DOHH2 (cell line): ENCODE data around the gene ATP5F1A.
"Not testable (repeated sequence)": the region's sequence is repeated elsewhere in the genome, so short reads cannot be mapped to it uniquely, and the experiment has no call there.

Source experiments
- H3F3A ChIP-seq: fragments of 200-600 bp; sonication (generic), shearing (Covaris generic); 2 replicates; pipeline ENCODE4 v1.6.0; 2016; ENCODE audit warnings: antibody characterized with exemption, mild to moderate bottlenecking; ENCODE audit not compliant: control insufficient read depth, insufficient read depth
- H3K27ac ChIP-seq: fragments of 200-600 bp; sonication (generic); 2 replicates; pipeline ENCODE4 v1.5.1; 2014; ENCODE audit warnings: low read depth, mild to moderate bottlenecking, low read length, moderate library complexity
- H3K27me3 ChIP-seq: fragments of 200-600 bp; sonication (generic); 2 replicates; pipeline ENCODE4 v1.6.1; 2014; ENCODE audit warnings: mild to moderate bottlenecking, low read length, mixed read lengths; ENCODE audit not compliant: control insufficient read depth
- H3K36me3 ChIP-seq: fragments of 200-600 bp; sonication (generic); 2 replicates; pipeline ENCODE4 v1.6.1; 2014; ENCODE audit warnings: mild to moderate bottlenecking, low read length, moderate library complexity, mixed read lengths; ENCODE audit not compliant: control insufficient read depth
- H3K4me1 ChIP-seq: fragments of 200-600 bp; sonication (generic); 2 replicates; pipeline ENCODE4 v1.6.1; 2014; ENCODE audit warnings: mild to moderate bottlenecking, low read length, mixed read lengths; ENCODE audit not compliant: control insufficient read depth
- H3K4me2 ChIP-seq: fragments of 200-600 bp; sonication (generic); 2 replicates; pipeline ENCODE4 v1.6.0; 2014; ENCODE audit warnings: mild to moderate bottlenecking, low read length, moderate library complexity
- H3K4me3 ChIP-seq: fragments of 200-600 bp; sonication (generic); 2 replicates; pipeline ENCODE4 v1.5.1; 2014; ENCODE audit warnings: mild to moderate bottlenecking, low read length, mixed read lengths
- H3K79me2 ChIP-seq: fragments of 200-600 bp; sonication (generic); 2 replicates; pipeline ENCODE4 v1.6.1; 2014; ENCODE audit warnings: mild to moderate bottlenecking, low read length, mixed read lengths; ENCODE audit not compliant: control insufficient read depth
- H3K9me2 ChIP-seq: fragments of 200-600 bp; sonication (generic); replicated peaks from 2 replicates; pipeline ENCODE4 v1.6.1; 2014; ENCODE audit warnings: mild to moderate bottlenecking, low read length, mixed read lengths; ENCODE audit not compliant: control insufficient read depth
- H3K9me3 ChIP-seq: fragments of 200-600 bp; sonication (generic); 2 replicates; pipeline ENCODE4 v1.6.1; 2014; ENCODE audit warnings: antibody characterized with exemption, low read length, mixed read lengths; ENCODE audit not compliant: control insufficient read depth, insufficient read depth
- H4K20me1 ChIP-seq: fragments of 200-600 bp; sonication (generic); 2 replicates; pipeline ENCODE4 v1.6.0; 2014; ENCODE audit warnings: low read depth, mild to moderate bottlenecking, antibody characterized with exemption, low read length, moderate library complexity; ENCODE audit not compliant: control insufficient read depth, insufficient read depth
- EZH2phosphoT487 ChIP-seq: fragments of 200-600 bp; sonication (generic); IDR thresholded peaks from 2 replicates; pipeline ENCODE4 v1.6.1; 2017; ENCODE audit warnings: borderline replicate concordance, mild to moderate bottlenecking, antibody characterized with exemption, low read length, moderate library complexity, mixed read lengths
- TF ChIP-seq, protein P1 (sequence below): fragments of 200-600 bp; sonication (generic); IDR thresholded peaks from one replicate; pipeline ENCODE4 v1.5.1; 2014; ENCODE audit warnings: antibody characterized with exemption, mild to moderate bottlenecking, low read depth, low read length; ENCODE audit not compliant: poor library complexity, severe bottlenecking

Gene ATP5F1A

DNA sequence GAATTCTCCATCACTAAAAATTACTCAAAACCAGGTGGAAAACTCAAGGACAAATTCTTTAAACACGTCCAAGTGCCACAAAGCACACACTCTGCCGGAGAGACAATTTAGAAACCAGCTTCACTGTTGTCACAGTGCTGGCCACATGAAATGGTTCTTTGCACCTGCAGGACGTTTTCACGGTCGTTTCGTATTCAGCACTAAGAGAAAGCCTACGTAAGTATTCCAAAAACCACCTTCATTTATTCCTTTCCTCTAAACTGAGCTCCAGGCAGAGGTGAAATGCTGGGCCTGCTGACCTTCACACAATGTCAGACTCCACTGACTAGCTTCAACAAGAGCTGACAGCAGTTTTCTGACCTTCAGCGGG lies 680 bp downstream of the ATP5F1A start:
- H3K4me1 ChIP-seq, result peaks cover 29% of the 10 kb centered on the region
- peaks cover 63% of the 10 kb centered on the region for H3K79me2 ChIP-seq
- H3K36me3 ChIP-seq, result peaks cover 51% of the 10 kb centered on the region
- no peaks in the 10 kb centered on the region for H3K27me3 ChIP-seq
- H3K9me3 ChIP-seq, result no peaks in the 10 kb centered on the region
- H3K4me3 ChIP-seq, result peak overlapping the region; percentile 83
- H3K9me2 ChIP-seq, result no peaks in the 10 kb centered on the region
- H3F3A ChIP-seq, result peaks cover 2% of the 10 kb centered on the region; the same call in 1 of the 2 replicates
- TF ChIP-seq, protein P1, sequence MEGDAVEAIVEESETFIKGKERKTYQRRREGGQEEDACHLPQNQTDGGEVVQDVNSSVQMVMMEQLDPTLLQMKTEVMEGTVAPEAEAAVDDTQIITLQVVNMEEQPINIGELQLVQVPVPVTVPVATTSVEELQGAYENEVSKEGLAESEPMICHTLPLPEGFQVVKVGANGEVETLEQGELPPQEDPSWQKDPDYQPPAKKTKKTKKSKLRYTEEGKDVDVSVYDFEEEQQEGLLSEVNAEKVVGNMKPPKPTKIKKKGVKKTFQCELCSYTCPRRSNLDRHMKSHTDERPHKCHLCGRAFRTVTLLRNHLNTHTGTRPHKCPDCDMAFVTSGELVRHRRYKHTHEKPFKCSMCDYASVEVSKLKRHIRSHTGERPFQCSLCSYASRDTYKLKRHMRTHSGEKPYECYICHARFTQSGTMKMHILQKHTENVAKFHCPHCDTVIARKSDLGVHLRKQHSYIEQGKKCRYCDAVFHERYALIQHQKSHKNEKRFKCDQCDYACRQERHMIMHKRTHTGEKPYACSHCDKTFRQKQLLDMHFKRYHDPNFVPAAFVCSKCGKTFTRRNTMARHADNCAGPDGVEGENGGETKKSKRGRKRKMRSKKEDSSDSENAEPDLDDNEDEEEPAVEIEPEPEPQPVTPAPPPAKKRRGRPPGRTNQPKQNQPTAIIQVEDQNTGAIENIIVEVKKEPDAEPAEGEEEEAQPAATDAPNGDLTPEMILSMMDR, result no peak
- no peak for TF ChIP-seq EZH2phosphoT487
- peak overlapping the region; percentile 77 for H3K4me2 ChIP-seq
- H4K20me1 ChIP-seq, result no peaks in the 10 kb centered on the region
- peak overlapping the region; percentile 58 for H3K27ac ChIP-seq

DNA sequence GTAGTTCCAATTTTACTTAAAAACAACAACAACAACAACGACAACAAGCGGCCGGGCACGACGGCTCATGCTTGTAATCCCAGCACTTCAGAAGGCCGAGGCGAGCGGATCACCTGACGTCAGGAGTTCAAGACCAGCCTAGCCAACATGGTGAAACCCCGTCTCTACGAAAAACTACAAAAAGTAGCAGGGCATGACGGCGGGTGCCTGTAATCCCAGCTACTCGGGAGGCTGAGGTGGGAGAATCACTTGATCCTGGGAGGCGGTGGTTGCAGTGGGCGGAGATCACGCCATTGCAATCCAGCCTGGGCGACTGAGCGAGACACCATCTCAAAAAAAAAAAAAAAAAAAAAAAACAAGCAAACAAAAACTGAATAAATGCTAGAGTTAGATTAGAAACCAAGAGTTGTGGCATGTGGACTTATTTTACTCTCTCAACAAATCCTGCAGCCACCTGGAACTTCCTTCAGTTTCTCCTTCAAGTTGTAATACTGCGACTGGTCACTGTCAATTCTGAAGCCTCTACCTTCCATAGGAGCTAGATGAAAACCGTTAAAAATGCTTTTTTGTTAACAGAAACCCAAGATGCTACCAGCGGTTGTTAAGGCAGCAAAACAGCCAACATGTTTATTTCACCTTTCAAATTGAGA lies 1.3 kb downstream of the ATP5F1A start:
- peak overlapping the region; percentile 58 for H3K27ac ChIP-seq

DNA sequence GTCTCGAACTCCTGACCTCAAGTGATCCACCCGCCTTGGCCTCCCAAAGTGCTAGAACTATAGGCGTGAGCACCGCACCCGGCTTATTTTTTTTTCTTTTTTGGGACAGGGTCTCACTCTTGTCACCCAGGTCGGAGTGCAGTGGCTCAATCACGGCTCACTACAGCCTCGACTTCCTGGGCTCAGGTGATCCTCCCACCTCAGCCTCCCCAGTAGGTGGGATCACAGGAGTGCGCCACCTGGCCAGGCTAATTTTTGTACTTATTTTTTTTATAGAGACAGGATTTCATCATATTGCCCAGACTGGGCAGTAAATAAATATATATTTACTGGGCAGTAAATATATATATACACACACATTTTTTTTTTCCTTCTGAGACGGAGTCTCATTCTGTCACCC lies 2.6 kb downstream of the ATP5F1A start:
- Histone ChIP-seq H3K9me3 (no peaks in the 10 kb centered on the region), H3K4me1 (peaks cover 29% of the 10 kb centered on the region), H3F3A (peaks cover 2% of the 10 kb centered on the region; the same call in 1 of the 2 replicates), H3K4me2 (peak overlapping the region; percentile 77; the same call in 1 of the 2 replicates), H3K4me3 (no peak overlapping the region), H3K27me3 (no peaks in the 10 kb centered on the region), H3K9me2 (no peaks in the 10 kb centered on the region), H3K27ac (no peak overlapping the region), H4K20me1 (no peaks in the 10 kb centered on the region), H3K79me2 (peaks cover 80% of the 10 kb centered on the region), H3K36me3 (peaks cover 69% of the 10 kb centered on the region)
- TF ChIP-seq EZH2phosphoT487, result no peak
- TF ChIP-seq, protein P1, result no peak

More for the DNA sequence above, 1.3 kb downstream of the ATP5F1A start:
- H3K9me3 ChIP-seq, result no peaks in the 10 kb centered on the region
- H3K36me3 ChIP-seq, result peaks cover 57% of the 10 kb centered on the region
- H3K9me2 ChIP-seq, result no peaks in the 10 kb centered on the region
- peaks cover 68% of the 10 kb centered on the region for H3K79me2 ChIP-seq
- H4K20me1 ChIP-seq, result no peaks in the 10 kb centered on the region
- peak overlapping the region; percentile 83 for H3K4me3 ChIP-seq
- H3K27me3 ChIP-seq, result no peaks in the 10 kb centered on the region
- peaks cover 2% of the 10 kb centered on the region; the same call in 1 of the 2 replicates for H3F3A ChIP-seq
- H3K4me1 ChIP-seq, result peaks cover 29% of the 10 kb centered on the region
- H3K4me2 ChIP-seq, result peak overlapping the region; percentile 77
- TF ChIP-seq, protein P1, result no peak
- no peak for TF ChIP-seq EZH2phosphoT487

DNA sequence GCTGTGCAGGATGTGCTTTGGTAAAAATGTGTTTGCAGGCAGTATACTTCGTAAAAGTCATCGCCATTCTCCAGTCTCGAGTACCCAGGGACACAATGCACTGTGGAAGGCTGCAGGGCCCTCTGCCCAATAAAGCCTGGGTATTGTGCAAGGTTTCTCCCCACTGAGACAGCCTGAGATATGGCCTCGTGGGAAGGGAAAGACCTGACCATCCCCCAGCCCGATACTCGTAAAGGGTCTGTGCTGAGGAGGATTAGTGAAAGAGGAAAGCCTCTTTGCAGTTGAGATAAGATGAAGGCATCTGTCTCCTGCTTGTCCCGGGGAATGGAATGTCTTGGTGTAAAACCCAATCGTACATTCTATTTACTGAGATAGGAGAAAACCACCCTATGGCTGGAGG lies 9.6 kb downstream of the ATP5F1A start:
- H3K4me2 ChIP-seq, H3K4me3 ChIP-seq, H3K9me3 ChIP-seq, H4K20me1 ChIP-seq, H3K9me2 ChIP-seq, H3K27ac ChIP-seq, H3K27me3 ChIP-seq, H3F3A ChIP-seq, H3K4me1 ChIP-seq: not testable (repeated sequence)
- Histone ChIP-seq H3K36me3 (peaks cover 99% of the 10 kb centered on the region), H3K79me2 (peaks cover 38% of the 10 kb centered on the region)
